PC-3 (cell line): ENCODE results near the gene FLYWCH2.

Experiments
- EZH2 ChIP-seq: fragments of 300-600 bp; sonication (generic); IDR thresholded peaks from one replicate; pipeline ENCODE4 v1.6.1; 2017; ENCODE audit warnings: antibody characterized with exemption, mild to moderate bottlenecking, low read length; ENCODE audit not compliant: unreplicated experiment
- EZH2phosphoT487 ChIP-seq: fragments of 300-600 bp; sonication (generic); IDR thresholded peaks from 2 replicates; pipeline ENCODE4 v1.6.1; 2018; ENCODE audit warnings: mild to moderate bottlenecking, antibody characterized with exemption, low read length, borderline replicate concordance
- TF ChIP-seq, protein P1 (sequence below): fragments of 300-600 bp; sonication (generic); conservative IDR thresholded peaks from 2 replicates; pipeline ENCODE4 v1.5.1; 2017; ENCODE audit warnings: antibody characterized with exemption, low read depth, mild to moderate bottlenecking, low read length

DNA sequence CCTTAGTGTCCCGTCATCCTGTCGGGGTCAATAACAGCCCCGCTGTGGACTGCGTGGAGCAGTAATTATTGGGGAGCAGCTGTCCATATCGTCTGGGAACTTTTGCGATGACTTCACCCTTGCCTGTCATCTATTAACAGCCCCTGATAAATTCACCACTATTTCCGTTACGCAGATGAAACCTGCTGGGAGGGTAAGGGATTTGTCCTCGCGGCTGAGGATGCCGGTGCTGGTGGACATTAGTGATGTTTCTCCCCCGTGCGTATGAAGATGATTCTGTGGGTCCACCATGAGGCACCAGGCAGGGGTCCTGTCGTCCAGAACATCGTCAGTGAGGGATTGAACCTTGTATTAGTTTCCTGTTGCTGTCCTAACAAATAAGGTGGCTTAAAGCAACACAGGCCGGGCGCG is 1.0 kb downstream of the FLYWCH2 start:
- TF ChIP-seq, protein P1, sequence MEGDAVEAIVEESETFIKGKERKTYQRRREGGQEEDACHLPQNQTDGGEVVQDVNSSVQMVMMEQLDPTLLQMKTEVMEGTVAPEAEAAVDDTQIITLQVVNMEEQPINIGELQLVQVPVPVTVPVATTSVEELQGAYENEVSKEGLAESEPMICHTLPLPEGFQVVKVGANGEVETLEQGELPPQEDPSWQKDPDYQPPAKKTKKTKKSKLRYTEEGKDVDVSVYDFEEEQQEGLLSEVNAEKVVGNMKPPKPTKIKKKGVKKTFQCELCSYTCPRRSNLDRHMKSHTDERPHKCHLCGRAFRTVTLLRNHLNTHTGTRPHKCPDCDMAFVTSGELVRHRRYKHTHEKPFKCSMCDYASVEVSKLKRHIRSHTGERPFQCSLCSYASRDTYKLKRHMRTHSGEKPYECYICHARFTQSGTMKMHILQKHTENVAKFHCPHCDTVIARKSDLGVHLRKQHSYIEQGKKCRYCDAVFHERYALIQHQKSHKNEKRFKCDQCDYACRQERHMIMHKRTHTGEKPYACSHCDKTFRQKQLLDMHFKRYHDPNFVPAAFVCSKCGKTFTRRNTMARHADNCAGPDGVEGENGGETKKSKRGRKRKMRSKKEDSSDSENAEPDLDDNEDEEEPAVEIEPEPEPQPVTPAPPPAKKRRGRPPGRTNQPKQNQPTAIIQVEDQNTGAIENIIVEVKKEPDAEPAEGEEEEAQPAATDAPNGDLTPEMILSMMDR: no peak
- TF ChIP-seq EZH2 (no peak), EZH2phosphoT487 (no peak)
